ENCODE results near the gene MYOM3.

MYOM3 gene

DNA sequence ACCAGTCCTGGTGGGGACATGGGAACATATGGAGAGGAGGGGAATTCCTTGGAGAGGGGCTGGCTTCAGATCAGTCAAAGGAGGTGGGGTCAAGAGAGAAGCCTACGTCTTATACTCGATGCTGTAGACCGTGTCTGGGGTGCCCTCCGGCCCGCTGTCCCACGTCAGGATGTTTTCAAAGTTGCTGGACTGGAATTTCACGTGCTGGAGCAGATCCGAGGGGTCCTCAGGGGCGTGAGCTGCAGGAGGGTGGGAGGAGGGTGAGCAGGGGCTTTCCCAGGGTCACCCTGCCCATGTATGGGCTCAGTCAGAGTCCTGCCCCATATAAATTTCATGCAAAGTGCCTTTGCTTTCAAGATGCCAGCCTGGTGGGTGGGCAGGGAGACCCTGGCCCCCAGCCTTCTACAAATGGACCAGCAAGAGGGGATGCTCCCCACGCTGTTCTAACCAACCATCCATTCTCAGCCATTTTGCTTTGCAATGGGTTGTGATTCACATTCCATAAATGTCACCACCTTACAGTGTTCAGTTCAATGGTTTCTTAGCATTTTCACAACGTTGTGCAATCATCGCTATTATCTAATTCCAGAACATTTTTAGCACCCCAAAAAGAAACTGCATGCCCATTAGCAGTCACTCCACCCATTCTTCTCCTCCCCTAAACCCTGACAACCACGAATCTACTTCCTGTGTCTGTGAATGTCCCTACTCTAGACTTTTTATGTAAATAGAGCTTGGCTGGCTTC, 26.7 kb upstream of the MYOM3 start:
- DNase-seq: no peak

DNA sequence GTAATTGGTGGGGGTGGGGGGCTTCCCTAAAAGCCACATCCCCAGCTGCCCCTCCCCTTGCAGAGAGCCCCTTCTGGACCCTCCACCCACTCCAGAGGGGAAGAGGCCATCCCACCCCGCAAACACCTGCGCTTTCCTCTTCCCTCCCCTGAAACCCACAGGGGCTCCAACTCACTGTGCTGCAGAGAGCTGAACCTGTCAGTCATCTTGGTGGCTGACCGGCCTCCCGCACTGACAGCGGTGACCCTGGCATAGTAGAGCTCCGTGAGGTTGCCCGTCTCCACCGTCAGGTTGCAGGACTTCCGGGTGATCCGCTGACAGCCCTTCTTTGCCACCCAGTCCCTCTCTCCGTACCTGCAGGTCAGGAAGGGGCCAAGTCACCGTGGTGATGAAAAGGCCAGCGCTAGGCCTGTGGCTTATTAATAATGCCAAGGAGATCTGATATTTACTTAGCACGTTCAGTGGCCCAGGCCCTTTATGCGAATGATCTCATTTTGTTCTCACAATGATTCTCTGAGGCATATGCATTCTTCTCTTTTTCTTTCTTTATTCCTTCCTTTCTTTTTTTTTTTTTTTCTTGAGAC, 25.1 kb upstream of the MYOM3 start:
- DNase-seq: no peak

DNA sequence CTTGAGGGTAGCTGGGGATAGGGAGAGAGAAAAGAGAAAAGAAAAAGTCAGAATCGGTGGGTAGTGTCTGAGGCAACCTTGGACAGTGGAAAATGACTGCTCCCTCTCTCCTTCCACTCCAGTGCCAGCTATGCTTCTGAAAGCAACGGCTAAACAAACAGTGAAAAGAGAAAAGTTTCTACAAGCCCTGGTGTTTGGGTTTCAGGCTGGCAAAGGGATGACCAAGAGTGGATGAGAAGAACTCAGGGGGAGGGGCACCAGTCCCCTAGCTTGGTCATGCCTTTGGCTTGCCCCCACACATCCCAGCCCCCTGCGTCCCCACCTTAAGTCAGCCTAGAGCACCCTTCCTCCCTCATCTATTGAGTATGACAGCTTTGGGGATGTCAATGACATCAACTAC, 22.4 kb upstream of the MYOM3 start:
- no peak for DNase-seq

DNA sequence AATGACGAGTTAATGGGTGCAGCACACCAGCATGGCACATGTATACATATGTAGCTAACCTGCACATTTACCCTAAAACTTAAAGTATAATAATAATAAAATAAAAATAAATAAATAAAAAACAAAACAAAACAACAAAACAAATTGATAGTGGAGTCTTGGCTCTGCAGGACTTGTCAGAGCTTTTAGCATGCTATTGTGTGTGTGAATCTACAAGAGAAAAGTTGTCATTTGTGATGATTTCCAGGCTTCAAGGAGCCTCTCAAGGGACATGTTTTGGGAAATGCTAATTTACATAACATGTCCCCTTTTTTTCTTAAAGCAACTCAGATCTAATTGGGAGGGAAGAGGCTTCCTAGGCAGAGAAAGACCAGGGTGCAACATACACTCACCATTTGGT, 21.9 kb upstream of the MYOM3 start:
- no peak for DNase-seq

DNA sequence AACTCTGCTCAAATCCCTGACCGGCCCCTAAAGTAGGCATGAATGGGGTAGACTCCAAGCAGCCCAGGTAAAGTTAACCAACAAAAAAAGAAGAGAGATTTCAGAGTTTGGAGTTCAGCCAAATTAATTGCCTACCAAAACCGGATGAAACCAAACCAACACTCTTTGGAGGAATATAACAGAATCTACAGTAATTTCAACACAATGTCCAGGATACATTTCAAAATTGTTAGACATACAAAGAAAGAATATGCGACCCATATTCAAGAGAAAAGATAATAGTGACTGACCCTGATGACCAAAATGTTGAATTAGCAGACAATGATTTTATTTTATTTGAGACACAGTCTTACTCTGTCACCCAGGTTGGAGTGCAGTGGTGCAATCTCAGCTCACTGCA, 18.4 kb upstream of the MYOM3 start:
- DNase-seq: no peak

DNA sequence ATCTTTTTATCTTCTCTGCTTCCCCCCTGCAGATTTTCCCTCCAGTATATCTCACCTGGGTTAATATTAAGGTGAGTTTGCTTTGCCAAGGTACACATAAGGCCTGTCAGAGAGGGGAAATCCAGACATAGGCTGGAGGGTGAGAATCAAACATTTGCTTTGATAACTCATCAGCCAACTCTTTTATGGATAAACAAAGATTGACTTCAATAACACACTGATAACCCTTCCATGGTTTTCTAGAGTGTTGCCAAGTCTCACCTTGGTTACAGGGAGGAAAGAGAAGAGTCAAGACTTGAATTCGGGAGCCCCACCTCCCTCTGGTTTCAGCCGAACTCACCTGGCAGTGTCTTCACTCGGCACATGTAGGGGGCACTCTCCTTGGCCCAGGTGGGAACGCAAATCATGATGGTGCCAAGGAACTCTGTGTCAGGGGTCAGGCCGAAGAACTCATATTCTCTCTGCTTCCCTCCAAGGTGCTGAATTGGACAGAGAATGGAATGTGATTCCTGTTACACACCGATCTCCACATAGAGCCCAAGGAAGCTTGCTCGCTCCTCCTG, 15.9 kb upstream of the MYOM3 start:
- no peak for DNase-seq

DNA sequence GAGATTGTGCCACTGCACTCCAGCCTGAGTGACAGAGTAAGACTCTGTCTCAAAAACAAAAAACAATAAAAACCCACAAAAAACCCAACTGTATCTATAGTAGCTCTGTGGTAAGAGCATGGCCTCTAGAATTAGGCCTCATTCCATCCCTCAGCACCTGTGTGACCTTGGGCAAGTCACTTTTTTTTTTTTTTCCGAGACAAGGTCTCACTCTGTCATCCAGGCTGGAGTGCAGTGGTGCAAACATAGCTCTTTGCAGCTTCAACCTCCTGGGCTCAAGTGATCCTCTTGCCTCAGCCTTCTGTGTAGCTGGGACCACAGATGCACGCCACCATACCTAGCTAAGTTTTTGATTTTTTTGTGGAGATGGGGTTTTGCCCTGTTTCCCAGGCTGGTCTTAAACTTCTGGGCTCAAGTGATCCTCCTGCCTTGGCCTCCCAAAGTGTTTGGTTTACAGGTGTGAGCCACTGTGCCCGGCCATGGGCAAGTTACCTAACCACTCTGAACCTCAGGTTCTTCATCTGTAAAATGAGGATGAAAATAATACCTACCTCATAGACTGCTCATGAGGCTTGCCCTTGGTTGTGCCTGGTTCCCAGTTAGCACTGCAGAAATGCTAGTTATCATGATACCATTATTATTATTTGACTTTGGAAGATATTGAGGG, 15.3 kb upstream of the MYOM3 start:
- no peak for DNase-seq

DNA sequence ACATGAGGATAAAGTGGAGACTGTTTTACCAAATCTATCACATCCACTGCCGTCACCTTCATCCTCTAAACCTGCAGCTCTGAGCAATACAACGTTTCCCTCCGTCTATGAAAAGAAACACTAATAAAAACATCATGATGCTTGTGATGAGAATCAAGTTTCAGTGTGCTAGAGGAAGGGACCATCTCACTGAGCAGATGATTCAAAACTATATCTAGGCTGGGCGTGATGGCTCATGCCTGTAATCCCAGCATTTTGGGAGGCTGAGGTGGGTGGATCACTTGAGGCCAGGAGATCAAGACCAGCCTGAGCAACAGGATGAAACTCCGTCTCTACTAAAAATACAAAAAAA, 14.7 kb upstream of the MYOM3 start:
- no peak for DNase-seq

DNA sequence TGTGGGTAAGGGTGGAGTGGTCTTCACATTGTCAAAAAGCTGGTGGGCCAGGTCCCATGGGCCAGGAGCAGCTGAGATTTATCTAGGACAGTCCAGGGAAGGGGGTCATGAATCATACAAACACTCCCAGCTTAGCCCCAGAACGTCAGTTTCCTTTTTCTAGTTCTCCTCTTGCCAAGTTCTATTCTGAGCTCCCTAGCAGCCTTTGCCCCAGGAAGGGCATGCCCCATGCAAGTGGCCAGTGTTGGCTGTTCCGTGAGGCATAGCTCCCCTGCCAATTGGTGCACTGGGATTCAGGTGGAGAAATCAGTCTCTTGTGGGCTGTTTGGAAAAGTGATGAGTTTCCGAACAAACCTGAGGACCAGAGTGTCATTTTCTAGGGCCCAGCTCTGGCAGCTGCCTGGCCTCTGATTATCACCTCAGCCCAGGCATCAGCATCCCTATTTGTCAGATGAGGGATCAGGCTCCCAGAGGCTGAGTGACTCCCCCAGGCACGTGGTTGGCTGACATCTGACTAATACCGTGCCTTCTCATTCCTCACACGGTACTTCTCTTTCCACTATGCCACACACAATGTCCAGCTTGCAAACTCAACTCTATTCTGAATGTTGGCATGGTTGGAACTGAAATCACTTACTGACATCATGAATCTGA, 14.2 kb upstream of the MYOM3 start:
- no peak for DNase-seq

DNA sequence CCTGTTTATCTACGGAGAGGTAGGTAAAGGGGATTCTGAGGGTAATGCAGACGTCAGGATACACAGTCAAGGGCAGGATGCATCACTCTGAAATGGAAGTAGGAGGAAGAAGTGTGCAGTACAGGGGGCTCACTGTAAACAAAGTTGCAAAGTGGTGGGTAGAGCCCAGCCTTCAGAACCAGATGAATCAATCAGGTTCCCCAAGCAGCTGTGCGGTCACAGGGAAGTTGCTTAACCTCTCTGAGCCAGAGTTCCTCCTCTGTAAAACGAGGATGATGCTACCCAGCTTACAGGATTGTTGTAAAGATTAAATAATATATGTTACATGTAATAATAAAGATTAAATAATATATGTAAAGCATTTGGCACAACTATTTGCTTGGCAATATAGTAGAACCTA, 13.5 kb upstream of the MYOM3 start:
- DNase-seq: no peak

DNA sequence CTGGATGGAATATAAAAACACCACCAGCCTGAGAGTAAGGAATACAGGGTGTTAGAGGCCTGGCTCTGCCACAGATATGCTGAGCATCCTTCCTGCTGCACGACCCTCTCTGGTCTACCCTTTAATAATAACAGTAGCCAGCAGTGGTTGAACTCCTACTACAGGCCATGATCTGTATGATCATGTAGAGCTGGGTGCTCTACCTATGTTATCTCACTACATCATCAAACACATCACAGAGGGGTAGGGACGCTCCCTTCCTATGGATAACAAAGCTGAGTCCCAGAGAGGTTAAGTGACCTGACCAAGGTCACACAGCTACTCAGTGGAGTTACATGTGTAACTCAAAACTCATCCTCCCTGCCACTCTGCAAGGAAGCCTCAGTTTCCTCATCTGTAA, 13.0 kb upstream of the MYOM3 start:
- DNase-seq: no peak

DNA sequence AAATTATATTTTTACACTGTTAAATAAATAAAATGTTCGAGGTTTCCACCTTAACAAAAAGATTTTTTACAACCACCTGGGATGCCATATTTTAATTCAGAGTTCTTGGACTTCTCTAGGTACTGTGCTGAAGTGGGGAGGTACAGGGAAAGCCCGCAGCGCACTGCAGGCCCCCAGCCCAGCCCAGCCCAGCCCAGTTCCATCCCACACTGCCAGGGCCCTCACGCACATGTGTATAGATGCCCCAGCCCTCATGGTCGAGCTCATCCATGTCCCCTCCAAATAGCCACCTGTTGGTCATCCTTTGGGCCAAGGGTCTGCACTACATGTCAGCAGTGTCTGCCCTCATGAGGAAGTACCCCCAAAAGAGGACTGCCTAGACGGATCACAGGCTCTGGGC, 11.7 kb upstream of the MYOM3 start:
- DNase-seq: no peak

DNA sequence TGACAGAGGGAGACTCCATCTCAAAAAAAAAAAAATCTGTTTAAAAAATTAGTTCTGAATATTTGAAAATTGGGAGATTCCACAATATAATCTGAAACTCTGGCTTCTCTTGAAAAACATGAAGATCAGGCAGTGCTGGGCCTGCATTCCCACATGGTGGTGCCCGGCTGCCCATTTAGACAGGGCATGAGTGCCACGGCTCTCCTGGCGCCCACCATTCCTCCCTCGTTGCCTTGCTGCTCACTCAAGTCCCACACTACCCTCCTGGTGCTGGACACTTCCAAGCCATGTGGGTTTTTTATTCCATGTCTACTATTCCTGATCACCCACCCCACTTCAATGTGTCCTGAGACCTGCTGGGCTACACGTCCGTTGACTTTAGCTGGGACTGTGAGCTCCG, 10.8 kb upstream of the MYOM3 start:
- no peak for DNase-seq

DNA sequence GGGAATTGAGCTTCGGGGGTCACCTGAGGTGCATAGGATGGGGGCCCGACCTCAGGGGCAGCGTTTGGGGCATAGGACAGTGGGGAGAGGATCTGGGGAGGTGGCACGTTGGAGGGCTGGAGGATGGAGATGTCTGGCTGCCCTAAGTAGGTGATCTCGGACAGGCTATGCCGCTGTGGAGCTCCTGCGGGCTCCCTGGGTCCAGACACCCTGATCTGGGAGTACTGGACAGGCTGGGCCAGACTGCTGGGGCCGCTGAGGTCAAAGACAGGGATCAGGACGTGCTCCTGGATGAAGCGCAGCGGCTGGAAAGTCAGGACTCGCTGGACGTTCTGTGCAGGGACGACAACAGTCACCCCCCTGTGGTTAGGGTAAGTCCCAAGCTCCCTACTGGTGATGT, 9.5 kb upstream of the MYOM3 start:
- no peak for DNase-seq

DNA sequence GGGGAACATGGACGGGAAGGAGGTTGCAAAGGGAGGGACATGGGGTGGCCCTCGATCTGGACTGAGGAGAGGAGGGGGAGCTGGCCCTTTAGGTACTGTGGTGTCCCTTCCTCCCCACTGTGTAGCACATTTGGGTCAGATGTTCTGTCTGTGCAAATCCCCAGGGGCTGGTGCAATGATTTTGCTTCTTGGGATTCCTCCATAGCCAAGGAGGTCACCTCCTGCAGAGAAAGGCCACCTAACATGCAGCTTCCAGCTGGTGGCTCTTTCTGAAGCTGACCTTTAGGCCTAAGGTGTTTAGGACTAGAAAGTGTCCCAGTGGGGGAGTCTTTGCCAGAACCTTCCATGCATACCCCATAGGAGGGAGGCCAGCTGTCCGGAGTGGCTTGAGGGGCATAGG, 9.0 kb upstream of the MYOM3 start:
- no peak for DNase-seq

DNA sequence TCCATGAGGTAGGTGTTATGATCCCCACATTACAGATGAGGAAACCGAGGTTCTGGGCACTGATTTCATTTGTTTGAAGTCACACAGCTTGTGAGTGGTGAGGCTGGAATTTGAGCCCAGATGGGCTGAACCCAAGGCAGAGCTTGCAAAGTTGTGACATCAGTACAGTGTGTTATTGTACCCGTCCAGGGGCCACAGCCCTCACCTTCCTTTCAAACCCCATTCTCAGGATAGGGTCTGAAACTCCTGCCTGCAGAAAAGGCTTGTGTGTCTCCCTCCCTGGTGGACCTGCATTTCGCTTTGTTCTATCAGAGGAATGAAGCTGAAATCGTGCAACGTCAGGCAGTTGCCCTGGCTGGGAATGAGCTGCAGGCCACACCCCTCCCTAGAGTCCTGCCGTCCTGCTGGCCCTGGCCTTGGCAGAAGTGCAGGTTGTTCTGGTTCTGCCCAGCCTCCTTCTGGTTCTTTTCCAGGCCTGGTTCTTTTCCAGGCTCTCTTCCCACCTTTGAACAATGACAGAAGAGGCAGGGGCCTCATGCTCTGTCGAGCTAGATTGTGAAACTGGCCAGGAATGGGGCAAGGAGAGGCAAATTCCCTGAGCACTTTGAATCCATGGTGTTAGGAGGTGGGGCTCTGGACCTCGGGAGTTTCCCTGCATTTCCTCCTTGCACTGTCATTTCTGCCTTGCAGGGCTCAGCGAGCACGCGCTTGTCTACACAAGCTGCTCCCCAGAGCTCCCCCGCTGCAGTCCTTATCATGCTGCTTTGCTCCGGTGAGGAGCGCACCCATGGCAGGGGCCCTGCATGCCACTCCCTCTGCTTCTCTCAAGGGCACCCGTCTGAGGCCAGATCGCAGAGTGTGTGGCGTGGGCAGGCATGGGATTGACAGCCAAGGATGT, 8.2 kb upstream of the MYOM3 start:
- DNase-seq: no peak

DNA sequence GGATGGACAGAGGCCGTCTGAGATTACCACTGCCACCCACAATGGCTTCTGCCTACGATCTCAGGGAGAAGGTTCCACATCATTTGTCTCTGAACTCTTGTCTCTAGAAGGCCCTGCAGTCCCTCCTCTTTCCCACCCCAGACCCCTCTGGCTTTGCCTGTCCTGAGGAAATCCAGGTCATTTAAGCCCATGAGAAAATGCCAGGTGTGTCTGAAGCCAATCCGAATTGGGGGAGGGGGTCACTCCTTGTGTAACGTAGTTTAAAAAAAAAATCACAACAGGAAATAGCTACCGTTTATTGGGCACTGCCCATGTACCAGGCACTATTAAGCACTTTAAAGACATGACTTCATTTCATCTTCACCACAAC, 7.5 kb upstream of the MYOM3 start:
- DNase-seq: no peak

DNA sequence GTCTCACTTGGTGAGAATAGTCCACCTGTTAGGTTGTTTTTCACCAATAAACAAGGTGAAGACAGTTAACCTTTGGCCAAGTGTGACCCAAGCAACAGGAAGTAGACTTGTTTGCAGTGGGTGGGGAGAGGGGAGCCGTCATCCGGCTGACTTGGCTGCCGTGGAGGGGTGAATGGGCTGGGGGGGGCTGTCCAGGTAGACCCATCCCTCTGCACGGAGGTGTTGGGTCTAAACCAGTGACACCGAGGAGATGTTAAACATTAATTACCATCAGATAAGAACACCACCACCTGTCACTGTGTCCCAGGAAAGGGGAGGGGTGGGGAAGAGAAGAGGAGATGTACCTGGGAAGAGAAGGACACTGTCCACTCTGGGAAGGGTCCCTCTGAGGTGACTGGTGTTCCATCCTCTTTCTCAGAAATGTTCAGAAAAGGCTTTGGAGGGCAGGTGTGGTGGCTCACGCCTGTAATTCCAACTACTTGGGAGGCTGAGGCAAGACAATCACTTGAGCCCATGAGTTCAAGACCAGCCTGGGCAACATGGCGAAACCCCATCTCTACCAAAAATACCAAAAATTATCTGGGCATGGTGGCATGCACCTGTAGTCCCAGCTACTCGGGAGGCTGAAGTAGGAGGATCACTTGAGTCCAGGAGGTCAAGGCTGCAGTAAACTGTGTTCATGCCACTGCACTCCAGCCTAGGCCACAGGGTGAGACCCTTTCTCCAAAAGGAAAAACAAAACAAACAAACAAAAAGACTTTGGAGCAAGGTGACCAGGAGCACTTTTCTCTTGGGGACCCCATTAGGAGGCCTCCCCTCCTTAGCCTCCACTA, 6.7 kb upstream of the MYOM3 start:
- no peak for DNase-seq

DNA sequence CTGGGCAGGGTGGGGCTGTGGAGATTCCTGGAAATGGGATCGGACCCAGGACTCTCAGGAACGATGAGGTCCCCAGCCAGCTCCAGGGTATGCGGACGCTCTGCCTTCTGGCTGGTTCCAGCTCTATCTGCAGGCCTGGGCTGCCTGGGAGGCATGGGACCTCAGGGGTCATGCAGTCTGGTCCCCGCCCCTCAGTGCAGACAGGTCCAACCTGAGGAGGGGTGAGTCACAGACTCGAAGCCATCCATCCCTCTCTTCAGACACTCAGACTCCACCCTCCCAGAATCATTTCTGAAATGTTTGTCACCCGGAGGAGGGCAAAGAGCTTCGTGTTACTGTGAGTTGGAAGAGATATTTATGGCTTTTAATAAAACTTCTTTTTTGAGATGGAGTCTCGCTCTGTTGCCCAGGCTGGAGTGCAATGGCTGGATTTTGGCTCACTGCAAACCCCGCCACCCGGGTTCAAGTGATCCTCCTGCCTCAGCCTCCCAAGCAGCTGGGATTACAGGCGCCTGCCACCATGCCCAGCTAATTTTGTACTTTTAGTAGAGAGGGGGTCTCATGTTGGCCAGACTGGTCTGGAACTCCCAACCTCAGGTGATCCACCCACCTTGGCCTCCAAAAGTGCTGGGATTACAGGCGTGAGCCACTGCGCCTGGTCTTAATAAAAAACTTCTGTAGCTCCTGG, 5.9 kb upstream of the MYOM3 start:
- no peak for DNase-seq

DNA sequence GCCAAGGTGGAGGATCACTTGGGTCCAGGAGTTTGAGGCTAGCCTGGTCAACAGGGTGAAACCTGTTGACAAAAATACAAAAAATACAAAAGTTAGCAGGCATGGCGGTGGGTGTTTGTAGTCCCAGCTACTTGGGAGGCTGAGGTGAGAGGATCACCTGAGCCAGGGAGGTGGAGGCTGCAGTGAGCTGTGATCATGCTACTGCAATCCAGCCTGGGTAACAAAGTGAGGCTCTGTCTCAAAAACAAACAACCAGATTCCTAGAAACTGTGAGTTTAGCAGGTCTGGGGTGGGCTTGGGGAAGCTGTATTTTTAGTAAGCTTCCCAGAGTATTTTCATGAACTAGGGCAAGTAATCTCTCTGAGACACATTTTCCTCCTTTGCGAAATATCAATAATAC, 5.2 kb upstream of the MYOM3 start:
- DNase-seq: no peak

DNA sequence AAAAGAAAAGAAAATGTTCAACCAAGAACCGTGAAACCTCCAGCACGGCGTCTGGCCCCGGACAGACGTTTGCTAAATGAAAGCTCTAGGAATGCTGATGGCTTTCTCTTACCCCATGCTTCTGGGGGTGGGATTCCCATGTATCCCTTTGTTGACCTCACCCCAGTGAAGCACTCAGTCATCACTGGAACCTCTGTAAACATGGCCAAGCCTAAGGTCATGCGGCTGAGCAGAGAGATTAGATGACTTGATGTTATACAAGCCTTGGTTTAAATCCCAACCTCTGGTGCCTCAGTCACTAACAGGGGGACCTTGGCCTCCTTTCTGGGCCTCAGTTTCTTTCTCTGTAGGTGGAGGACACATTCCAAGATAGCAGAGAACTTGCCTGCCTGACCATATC, 2.8 kb upstream of the MYOM3 start:
- no peak for DNase-seq
